ENCODE measurements around the gene VOPP1. TPM values are rescaled to one million over a fixed set of nuclear protein-coding genes. Genes with fewer than 3 reads are reported as not detected.

VOPP1 gene
- total RNA-seq, 2 experiments from 2014 or later = 49.6 to 53.1 TPM

DNA sequence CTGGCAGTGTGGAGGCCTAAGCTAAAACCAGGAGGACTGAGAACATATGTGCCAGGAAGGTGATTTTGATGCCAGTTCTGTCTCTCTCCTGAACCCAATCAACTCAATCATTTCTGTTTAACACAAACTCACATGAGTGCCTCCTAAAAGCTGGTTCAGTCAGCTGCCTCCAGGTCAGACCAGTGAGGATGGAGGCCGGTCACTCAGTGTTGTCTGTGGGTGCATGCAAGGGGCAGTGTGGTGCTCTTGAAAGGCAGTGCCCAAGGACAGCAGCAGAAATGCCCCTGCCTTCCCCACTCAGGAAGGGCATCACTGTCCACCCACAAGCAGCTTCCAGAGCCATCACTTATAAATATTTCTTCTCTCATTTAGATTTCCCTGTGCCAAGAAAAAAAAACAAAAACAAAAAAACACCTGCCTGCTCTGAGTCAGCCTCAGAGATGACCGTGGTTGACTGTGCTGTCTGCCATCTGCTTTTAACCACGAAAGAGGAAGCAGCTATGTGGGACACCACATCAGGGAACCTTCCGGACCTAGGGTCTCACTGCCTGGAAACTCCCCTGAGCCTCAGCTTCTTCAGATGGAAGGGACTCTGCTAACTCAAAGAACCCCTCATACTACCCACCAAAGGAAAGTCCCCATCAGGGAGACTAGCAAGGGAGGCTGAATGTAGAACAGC is 39.1 kb downstream of the VOPP1 start:
- Histone ChIP-seq H3K27me3 (ENCODE audit: control insufficient read depth in 1 of 2, insufficient read depth in 2 of 2, low read length in 2 of 2) (no peaks in the 10 kb centered on the region), H3K4me1 (ENCODE audit: insufficient read depth, low read length) (peaks cover 66% of the 10 kb centered on the region), H3K27ac (ENCODE audit: low read depth in 1 of 2, low read length in 2 of 2) (peak overlapping the region; percentile 59 to 75), H3K36me3 (ENCODE audit: insufficient read depth, low read length) (peaks cover 7% of the 10 kb centered on the region), H3K4me3 (ENCODE audit: low read length) (peak overlapping the region; percentile 19), H3K9me3 (ENCODE audit: control insufficient read depth in 1 of 2, insufficient read depth in 1 of 2, low read length in 2 of 2) (no peaks in the 10 kb centered on the region)
- H3K9me3 Mint-ChIP-seq = no peaks in the 10 kb centered on the region
- no peak for TF ChIP-seq CTCF (IDR thresholded peaks at IDR 0.05)
- ATAC-seq (ENCODE audit: poor library complexity) (peak; percentile 74), DNase-seq (peak; percentile 41 to 94 (median 62))
- H3K36me3 Mint-ChIP-seq (ENCODE audit: low read depth) = peaks cover 11% of the 10 kb centered on the region
- peak overlapping the region; percentile 76 for H3K4me3 Mint-ChIP-seq
- CTCF ChIA-PET = interaction anchor here (0.9 to 1.5 kb wide), 6 partner anchors 14 to 65 kb away, joined by 3 to 7 read pairs (median 4); no protein-coding TSS in a partner anchor
- H3K27ac Mint-ChIP-seq = peak overlapping the region; percentile 86
- POLR2A ChIA-PET = interaction anchor here (0.6 to 4.0 kb wide), 15 partner anchors 9 to 167 kb away, joined by 3 to 42 read pairs (median 4); no protein-coding TSS in a partner anchor
- intact Hi-C loops (cut with DNase I, micrococcal nuclease) = loop anchor here (2.0 to 10.0 kb wide), 4 partner anchors 16 to 68 kb away; no protein-coding TSS in a partner anchor
- H3K4me1 Mint-ChIP-seq (ENCODE audit: low read depth) = peaks cover 85% of the 10 kb centered on the region
- H3K27me3 Mint-ChIP-seq = no peaks in the 10 kb centered on the region

DNA sequence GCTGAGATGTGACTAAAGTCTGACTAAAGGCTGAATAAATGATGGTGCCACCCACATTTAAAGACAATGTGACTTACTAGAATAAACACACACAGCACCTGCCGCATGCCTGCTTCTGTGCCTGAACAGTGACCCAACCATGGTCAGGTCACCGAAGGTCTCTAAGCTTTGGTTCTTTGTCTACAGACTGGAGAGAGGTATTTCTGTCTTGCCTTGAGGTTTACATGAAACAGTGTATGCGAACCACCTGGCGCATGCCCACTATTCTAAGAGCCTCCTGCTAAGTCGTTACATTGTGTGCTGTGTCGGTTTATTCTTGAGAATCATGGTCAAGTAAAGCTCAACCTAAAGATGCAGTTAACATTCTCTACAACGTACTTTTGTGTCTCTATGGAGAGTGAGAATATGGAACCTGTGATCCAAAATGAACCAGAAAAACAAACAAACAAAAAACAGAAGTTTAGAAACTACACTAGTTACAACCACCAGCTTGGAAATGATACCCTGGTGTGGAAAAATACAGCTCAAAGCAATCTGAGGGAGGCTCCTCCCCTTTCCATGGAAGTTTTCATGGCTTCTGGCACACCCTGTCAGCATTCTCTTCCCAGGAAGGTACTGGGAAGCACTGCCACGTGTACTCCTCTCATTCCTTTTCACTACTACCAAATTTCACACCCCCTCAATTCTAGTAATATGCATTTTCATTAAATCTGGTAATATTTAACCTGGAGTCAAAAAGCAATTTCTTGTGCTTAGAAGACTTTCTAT is 40.0 kb downstream of the VOPP1 start:
- no peaks in the 10 kb centered on the region for H3K9me3 Mint-ChIP-seq
- intact Hi-C loops (cut with DNase I, micrococcal nuclease) = loop anchor here (2.0 to 10.0 kb wide), 4 partner anchors 16 to 68 kb away; no protein-coding TSS in a partner anchor
- Histone ChIP-seq H3K4me3 (ENCODE audit: low read length) (no peak overlapping the region), H3K9me3 (ENCODE audit: control insufficient read depth in 1 of 2, insufficient read depth in 1 of 2, low read length in 2 of 2) (no peaks in the 10 kb centered on the region), H3K27ac (ENCODE audit: low read depth in 1 of 2, low read length in 2 of 2) (peak overlapping the region in 1 of 2 donors; percentile 46), H3K4me1 (ENCODE audit: insufficient read depth, low read length) (peaks cover 59% of the 10 kb centered on the region), H3K36me3 (ENCODE audit: insufficient read depth, low read length) (peaks cover 7% of the 10 kb centered on the region), H3K27me3 (ENCODE audit: control insufficient read depth in 1 of 2, insufficient read depth in 2 of 2, low read length in 2 of 2) (no peaks in the 10 kb centered on the region)
- TF ChIP-seq CTCF (IDR thresholded peaks at IDR 0.05) = no peak
- DNase-seq (no peak), ATAC-seq (ENCODE audit: poor library complexity) (no peak)
- peaks cover 79% of the 10 kb centered on the region for H3K4me1 Mint-ChIP-seq (ENCODE audit: low read depth)
- ChIA-PET CTCF (interaction anchor here (0.9 to 1.3 kb wide), 4 partner anchors 14 to 61 kb away, joined by 3 to 7 read pairs (median 4); no protein-coding TSS in a partner anchor), POLR2A (interaction anchor here (0.9 to 4.0 kb wide), 8 partner anchors 26 to 64 kb away, joined by 3 to 42 read pairs (median 5); no protein-coding TSS in a partner anchor)
- H3K36me3 Mint-ChIP-seq (ENCODE audit: low read depth) = peaks cover 11% of the 10 kb centered on the region
- peak overlapping the region; percentile 76 for H3K4me3 Mint-ChIP-seq
- H3K27me3 Mint-ChIP-seq = no peaks in the 10 kb centered on the region
- peak overlapping the region; percentile 86 for H3K27ac Mint-ChIP-seq

DNA sequence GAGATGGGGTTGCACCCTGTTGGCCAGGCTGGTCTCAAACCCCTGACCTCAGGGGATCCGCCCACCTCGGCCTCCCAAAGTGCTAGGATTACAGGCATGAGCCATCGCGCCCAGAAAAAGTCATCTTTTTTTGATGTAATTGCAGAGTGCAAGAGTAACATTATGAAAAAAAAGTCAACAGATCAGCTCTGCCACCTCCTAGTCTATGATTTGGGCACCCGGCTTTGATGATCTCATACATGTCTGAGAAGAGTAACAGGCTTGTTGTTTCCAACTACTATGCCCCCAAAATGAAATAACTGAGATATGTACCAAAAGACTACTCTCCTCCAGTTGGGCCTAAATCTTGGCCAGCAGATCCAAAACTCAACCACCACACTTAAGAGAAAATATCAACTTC is 40.8 kb downstream of the VOPP1 start:
- peak overlapping the region; percentile 43 for H3K4me3 Mint-ChIP-seq
- H3K9me3 Mint-ChIP-seq = no peaks in the 10 kb centered on the region
- H3K27ac Mint-ChIP-seq = peak overlapping the region; percentile 86
- CTCF ChIA-PET = interaction anchor here (1.1 to 1.4 kb wide), 2 partner anchors 19 to 42 kb away, joined by 3 read pairs; no protein-coding TSS in a partner anchor
- intact Hi-C loops (cut with DNase I, micrococcal nuclease) = loop anchor here (5.0 to 10.0 kb wide), 3 partner anchors 36 to 67 kb away; no protein-coding TSS in a partner anchor
- Histone ChIP-seq H3K4me3 (ENCODE audit: low read length) (no peak overlapping the region), H3K4me1 (ENCODE audit: insufficient read depth, low read length) (peaks cover 56% of the 10 kb centered on the region), H3K27ac (ENCODE audit: low read depth in 1 of 2, low read length in 2 of 2) (no peak overlapping the region), H3K36me3 (ENCODE audit: insufficient read depth, low read length) (peaks cover 7% of the 10 kb centered on the region), H3K9me3 (ENCODE audit: control insufficient read depth in 1 of 2, insufficient read depth in 1 of 2, low read length in 2 of 2) (no peaks in the 10 kb centered on the region), H3K27me3 (ENCODE audit: control insufficient read depth in 1 of 2, insufficient read depth in 2 of 2, low read length in 2 of 2) (no peaks in the 10 kb centered on the region)
- TF ChIP-seq CTCF (IDR thresholded peaks at IDR 0.05) = no peak
- no peaks in the 10 kb centered on the region for H3K27me3 Mint-ChIP-seq
- peaks cover 11% of the 10 kb centered on the region for H3K36me3 Mint-ChIP-seq (ENCODE audit: low read depth)
- POLR2A ChIA-PET = interaction anchor here (0.9 kb wide), 1 partner anchor 27 kb away, joined by 3 read pairs; no protein-coding TSS in a partner anchor
- DNase-seq (peak in 1 of 14 experiments; percentile 43), ATAC-seq (ENCODE audit: poor library complexity) (no peak)
- peaks cover 79% of the 10 kb centered on the region for H3K4me1 Mint-ChIP-seq (ENCODE audit: low read depth)

Measured in CD4-positive, alpha-beta T cell (primary cell).